Mesodermal cell (in vitro differentiated cells): ENCODE data around the gene PAPSS1.

ENCODE experiments used
- H3K27ac ChIP-seq: 2 replicates; pipeline ENCODE4 v1.7.0; 2013; ENCODE audit warnings: mild to moderate bottlenecking, low read depth, low read length, moderate library complexity; ENCODE audit not compliant: severe bottlenecking
- H3K36me3 ChIP-seq: 2 replicates; pipeline ENCODE4 v1.7.1; 2013; ENCODE audit warnings: mild to moderate bottlenecking, low read length, moderate library complexity; ENCODE audit not compliant: control insufficient read depth, insufficient read depth
- H3K4me1 ChIP-seq: one replicate; pipeline ENCODE4 v1.7.1; 2013; ENCODE audit warnings: mild to moderate bottlenecking, low read length; ENCODE audit not compliant: insufficient read depth, control insufficient read depth, poor library complexity, severe bottlenecking
- H3K4me3 ChIP-seq: 2 replicates; pipeline ENCODE4 v1.7.0; 2013; ENCODE audit warnings: low read length, control low read depth, mild to moderate bottlenecking; ENCODE audit not compliant: insufficient read depth, poor library complexity, severe bottlenecking; ENCODE audit errors: extremely low read depth
- H3K9me3 ChIP-seq: 2 replicates; pipeline ENCODE4 v1.7.1; 2013; ENCODE audit warnings: mild to moderate bottlenecking, low read length, moderate library complexity; ENCODE audit not compliant: control insufficient read depth
- WGBS, 2 experiments: methylation state at CpG; one replicate each; pipeline ENCODE4 v1.1.5; 2013; ENCODE audit warnings: missing lambda C conversion rate in 2 of 2; ENCODE audit not compliant: insufficient coverage in 2 of 2; 5-methylcytosine and 5-hydroxymethylcytosine counted together

Gene PAPSS1

DNA sequence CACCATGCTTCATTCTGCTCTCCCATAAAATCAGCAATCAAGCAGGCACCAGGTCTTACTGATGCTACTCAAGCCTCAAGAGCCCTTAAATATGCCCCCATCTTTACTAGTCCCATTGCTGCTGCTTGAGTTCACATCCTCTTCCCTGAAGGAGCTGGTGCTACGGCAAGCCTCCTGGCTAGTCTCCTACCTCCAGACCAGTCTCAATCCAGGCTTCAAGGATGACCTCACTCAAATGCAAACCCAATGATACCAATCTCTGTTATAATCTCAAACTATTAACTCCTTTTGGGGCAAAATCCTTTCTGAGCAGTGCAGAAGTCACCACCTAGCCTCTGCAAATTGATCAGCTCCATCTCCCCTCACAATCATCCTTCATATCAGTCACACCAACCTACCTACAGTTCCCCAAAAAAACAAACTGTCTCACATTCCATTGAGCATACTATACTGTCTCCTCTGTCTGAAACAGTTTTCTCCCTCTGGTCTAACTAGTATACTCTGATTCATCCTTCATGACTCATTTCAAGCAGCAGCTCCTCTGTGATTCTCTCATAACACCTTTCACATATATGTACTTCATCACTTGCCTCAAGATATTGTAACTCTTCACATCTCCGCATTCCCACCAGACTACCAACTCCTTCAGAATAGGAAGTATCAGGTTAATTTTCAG lies 30.0 kb downstream of the PAPSS1 start:
- Histone ChIP-seq H3K9me3 (no peaks in the 10 kb centered on the region), H3K27ac (peak overlapping the region; percentile 60), H3K4me3 (no peak overlapping the region), H3K36me3 (peaks cover 42% of the 10 kb centered on the region), H3K4me1 (peaks cover 13% of the 10 kb centered on the region)
- WGBS, 2 experiments: 76 to 100% methylated on average over 2 of the region's 2 CpGs

DNA sequence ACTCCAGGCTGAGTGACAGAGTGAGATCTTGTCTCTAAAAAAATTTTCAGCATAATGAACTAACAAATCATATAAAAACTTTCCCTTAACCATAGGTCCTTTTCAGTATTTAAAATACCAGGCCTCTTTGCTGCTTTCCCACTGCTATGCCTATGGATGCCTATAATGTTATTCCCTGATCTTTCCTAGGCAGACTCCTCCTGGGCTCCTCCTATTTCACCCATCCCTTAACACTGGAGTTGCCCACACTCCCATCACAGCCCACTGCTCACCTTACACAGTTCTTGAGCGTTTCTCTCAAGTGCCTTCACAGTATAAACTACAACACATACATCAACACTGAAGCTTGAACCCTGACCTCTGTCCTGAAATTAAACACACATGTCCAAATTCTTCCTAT lies 31.6 kb downstream of the PAPSS1 start:
- Histone ChIP-seq H3K4me3 (no peak overlapping the region), H3K9me3 (no peaks in the 10 kb centered on the region), H3K4me1 (peaks cover 13% of the 10 kb centered on the region), H3K27ac (no peak overlapping the region), H3K36me3 (peaks cover 40% of the 10 kb centered on the region)
- 100% methylated on average over 1 of the region's 1 CpG for WGBS, 2 experiments

DNA sequence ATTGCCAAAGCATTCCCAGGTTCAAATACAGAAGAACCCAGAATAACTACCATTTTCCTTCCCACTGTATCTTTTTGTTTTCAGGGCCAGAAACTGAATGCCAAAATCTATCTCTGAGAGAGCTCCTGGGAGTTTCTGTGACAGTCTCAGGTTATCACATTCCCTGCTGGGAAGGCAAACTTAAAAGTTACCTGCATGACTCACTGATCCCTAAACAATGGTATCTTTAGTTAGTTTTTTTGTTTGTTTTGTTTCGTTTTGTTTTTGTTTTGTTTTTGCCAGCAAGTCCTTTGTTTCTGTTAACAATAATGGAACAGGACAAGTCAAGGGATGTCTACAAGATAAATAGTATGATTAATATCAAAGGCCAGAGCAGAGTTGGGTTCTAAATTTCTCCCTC lies 34.3 kb downstream of the PAPSS1 start:
- WGBS, 2 experiments: 57% methylated on average over 1 of the region's 1 CpG; no CpG with 5 or more reads in 1 of the 2 experiments
- peaks cover 37% of the 10 kb centered on the region for H3K36me3 ChIP-seq
- peaks cover 15% of the 10 kb centered on the region for H3K4me1 ChIP-seq
- no peak overlapping the region for H3K4me3 ChIP-seq
- H3K9me3 ChIP-seq: no peaks in the 10 kb centered on the region
- H3K27ac ChIP-seq: no peak overlapping the region

DNA sequence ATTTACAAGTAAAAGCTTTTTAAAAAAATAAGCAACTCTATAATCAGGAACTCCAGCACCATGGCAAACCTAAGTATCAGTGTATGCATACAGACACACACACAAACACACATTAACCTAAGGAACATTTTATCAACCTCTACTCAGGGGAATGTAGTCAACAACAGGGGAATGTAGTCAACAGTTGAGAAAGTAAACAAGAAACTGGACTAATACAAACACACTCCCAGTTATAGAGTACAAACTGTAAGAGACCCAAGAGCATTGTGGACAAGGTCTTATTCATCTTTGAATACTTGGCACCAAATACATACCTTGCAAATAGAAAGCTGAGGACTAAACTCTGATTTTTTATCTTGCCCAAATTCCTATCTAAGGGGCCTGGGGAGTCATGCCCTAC lies 36.2 kb downstream of the PAPSS1 start:
- H3K27ac ChIP-seq: no peak overlapping the region
- H3K4me3 ChIP-seq: no peak overlapping the region
- H3K36me3 ChIP-seq: peaks cover 46% of the 10 kb centered on the region
- no peaks in the 10 kb centered on the region for H3K9me3 ChIP-seq
- peaks cover 3% of the 10 kb centered on the region for H3K4me1 ChIP-seq

DNA sequence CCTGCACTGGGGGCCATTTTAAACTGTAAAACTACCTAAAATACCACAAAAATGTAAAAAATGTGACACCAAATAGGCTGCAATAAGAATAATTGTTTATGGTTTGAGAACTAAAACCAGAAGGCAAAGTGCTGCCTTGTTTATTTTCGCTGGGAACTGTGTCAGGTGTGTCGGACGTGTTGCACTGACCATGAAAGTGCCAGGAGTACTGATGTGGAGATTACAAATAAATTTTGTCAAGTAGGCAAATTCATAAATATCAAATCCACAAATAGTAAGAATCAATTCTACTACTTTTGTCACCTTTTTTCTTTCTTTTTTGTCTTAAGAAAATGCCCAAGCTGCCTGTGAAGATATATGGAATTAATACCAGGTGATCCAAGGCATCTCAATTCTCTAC lies 37.7 kb downstream of the PAPSS1 start:
- 100% methylated on average over 3 of the region's 3 CpGs; no CpG with 5 or more reads in 1 of the 2 experiments for WGBS, 2 experiments
- H3K4me1 ChIP-seq: peaks cover 3% of the 10 kb centered on the region
- no peaks in the 10 kb centered on the region for H3K9me3 ChIP-seq
- no peak overlapping the region for H3K27ac ChIP-seq
- peaks cover 57% of the 10 kb centered on the region for H3K36me3 ChIP-seq
- no peak overlapping the region for H3K4me3 ChIP-seq

DNA sequence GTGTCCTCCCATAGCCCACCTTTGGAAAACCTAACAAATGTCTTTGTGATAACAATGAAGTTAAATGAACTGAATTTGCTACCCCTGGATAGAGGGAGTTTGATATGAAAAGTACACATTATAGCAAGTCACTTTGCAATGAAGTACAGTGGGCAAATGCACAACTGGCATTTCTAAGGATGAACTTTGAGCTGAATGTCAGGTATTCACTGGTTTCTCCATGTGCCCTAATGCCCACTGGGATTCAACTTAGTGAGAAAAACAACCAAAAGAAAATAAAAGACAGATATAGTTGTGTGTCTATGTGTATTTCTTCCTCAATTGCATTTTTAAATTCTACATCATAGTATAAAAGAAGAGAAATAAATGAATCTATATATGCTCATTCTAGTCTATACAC lies 51.0 kb downstream of the PAPSS1 start:
- H3K4me3 ChIP-seq: no peak overlapping the region
- H3K36me3 ChIP-seq: peaks cover 9% of the 10 kb centered on the region
- H3K27ac ChIP-seq: no peak overlapping the region
- peaks cover 6% of the 10 kb centered on the region for H3K4me1 ChIP-seq
- H3K9me3 ChIP-seq: no peaks in the 10 kb centered on the region

DNA sequence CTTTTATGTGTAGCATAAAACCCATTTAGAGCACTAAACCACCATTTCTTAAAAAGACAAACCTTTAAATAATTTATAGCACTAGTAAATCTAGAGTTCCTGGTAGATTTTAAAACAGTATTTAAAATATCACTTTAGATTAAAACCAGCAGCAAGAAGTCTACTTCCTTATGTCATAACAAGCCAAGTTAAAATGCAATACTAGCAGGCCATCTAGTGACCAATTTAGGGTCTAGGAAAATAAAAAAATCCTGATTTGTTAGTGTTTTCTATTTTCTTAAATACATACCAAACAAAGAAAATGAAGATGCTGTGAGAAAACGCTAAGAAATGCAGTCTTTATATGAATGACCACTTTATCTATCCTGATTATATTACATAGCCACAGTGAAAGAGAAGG lies 53.9 kb downstream of the PAPSS1 start:
- no peaks in the 10 kb centered on the region for H3K9me3 ChIP-seq
- whole genome bisulfite sequencing, 2 experiments: no CpG with 5 or more reads among the region's 1 CpG
- no peak overlapping the region for H3K4me3 ChIP-seq
- H3K36me3 ChIP-seq: peaks cover 4% of the 10 kb centered on the region
- peaks cover 6% of the 10 kb centered on the region for H3K4me1 ChIP-seq
- H3K27ac ChIP-seq: no peak overlapping the region

DNA sequence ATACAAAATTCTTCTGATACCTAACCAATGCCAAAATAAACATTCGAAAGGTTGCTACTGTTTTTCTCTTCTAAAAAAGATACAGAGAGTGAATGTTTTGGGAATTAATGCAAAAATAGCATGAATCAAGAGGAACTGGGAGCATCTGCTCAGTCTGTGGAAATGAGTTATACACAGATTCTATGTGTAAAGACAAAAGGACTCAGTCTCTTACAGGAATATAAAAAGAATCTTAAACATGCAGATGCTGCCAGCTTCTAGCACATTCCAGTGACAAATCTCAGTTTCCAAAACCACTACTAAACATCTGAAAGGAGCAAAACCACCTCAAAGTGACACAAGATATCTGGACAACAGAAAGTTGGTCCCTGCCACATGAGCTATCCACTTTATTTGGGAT lies 55.0 kb downstream of the PAPSS1 start:
- Histone ChIP-seq H3K27ac (no peak overlapping the region), H3K9me3 (no peaks in the 10 kb centered on the region), H3K4me1 (peaks cover 6% of the 10 kb centered on the region), H3K36me3 (peaks cover 6% of the 10 kb centered on the region), H3K4me3 (no peak overlapping the region)
- WGBS, 2 experiments: no CpG with 5 or more reads among the region's 1 CpG

DNA sequence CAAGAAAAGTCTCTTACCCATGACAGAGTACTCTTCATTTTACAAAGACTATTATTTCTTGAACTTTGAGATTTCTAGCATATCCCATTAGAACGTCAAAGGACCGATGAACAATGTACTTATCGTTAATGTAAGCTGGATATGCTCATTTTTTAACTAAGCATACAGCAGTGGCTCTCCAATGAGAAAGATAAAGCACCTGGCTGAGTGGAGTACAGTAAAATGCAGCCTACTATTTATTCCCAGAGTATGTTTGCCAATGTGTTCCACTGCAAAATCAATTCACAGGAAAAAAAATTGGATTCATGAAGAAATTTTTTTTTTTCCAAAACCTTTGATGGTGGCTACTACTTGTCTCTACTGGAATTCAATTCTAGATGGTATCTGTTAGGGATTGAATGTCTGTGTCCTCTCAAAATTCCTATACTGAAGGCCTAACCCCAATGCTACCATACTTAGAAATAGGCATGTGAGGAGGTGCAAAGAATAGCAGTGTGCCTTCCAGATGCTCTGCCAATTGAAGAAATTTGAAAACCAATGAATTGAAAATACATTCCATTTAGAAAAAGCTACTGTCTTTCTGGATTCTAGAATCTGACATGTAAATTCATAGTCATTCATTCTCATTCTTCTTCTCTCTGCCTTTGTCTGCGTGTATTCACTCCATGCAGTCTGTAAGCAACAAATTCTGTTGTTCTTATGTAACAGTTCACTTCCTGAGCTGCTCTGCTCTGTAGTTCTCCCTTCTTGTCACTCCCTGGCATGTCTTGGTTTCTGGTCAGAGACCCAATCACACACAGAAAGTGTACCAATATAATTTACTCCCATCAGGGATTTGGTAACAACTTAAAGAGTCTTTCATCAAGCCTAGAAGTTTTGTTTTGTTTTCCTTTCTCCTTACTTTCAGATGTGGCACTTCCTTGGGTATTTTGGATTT lies 61.4 kb downstream of the PAPSS1 start:
- WGBS, 2 experiments: 92 to 100% methylated on average over 1 to 2 of the region's 4 CpGs
- Histone ChIP-seq H3K27ac (no peak overlapping the region), H3K4me1 (peaks cover 4% of the 10 kb centered on the region), H3K4me3 (no peak overlapping the region), H3K36me3 (peaks cover 33% of the 10 kb centered on the region), H3K9me3 (no peaks in the 10 kb centered on the region)

DNA sequence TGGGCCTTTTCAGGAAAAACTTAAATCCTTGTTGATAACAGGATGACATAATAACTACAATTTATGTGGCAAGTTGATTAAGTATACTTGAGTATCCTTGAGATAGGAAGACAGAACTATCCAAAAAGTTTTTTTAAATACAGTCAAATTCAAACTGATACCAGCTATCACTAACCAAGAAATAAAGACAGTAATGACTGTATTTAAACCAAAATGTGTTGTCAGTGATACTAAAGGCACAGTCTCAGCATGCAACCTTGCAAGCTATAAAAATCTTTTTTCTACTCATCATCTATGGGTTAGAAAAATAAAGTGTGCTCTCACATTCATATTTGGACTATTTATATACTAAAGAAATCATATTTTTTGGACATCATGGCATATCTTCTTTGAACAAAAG lies 64.7 kb downstream of the PAPSS1 start:
- Histone ChIP-seq H3K27ac (no peak overlapping the region), H3K4me3 (no peak overlapping the region)

DNA sequence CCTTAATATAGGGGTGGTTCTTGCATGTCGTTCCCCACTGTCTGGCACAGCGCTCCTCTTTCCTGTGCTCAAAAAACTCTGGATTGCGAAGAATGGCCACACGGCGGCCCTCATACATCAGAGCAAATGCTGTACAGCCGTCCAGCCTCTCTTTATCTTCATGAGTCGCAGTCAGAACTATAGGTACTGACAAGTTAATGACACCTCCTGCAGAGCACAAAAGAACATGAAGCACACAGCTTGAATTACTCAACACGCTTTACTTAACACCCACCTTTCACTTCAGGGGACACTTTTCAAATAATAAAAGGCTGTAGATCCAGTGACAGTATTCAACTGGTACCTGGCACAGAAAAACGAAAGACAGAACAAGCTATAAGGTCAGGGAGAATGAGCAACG lies 65.3 kb downstream of the PAPSS1 start:
- H3K4me3 ChIP-seq: no peak overlapping the region
- no peak overlapping the region for H3K27ac ChIP-seq
- peaks cover 4% of the 10 kb centered on the region for H3K4me1 ChIP-seq
- no peaks in the 10 kb centered on the region for H3K9me3 ChIP-seq
- peaks cover 50% of the 10 kb centered on the region for H3K36me3 ChIP-seq
- 69 to 75% methylated on average over 7 to 8 of the region's 10 CpGs for WGBS, 2 experiments

More for the DNA sequence above, 64.7 kb downstream of the PAPSS1 start:
- Histone ChIP-seq H3K9me3 (no peaks in the 10 kb centered on the region), H3K4me1 (peaks cover 4% of the 10 kb centered on the region), H3K36me3 (peaks cover 51% of the 10 kb centered on the region)
